ENCODE results near the gene KIF26A. TPM values are rescaled to one million over a fixed set of nuclear protein-coding genes. Genes with fewer than 3 reads are reported as not detected.
A peak's percentile ranks its signal among the peaks of the same experiment; 100 is the strongest.

The KIF26A gene
- total RNA-seq, 4 donors from 2014 or later: 2.1 to 6.1 (median 4.6) TPM

- peak; percentile 60 to 72 for DNase-seq (ENCODE audit: low spot score in 2 of 2)
- H3K4me3 ChIP-seq: no peak overlapping the region
Measured at GRCh38 chr14:104130974-104131651, 7.3 kb upstream of the KIF26A start.

DNA sequence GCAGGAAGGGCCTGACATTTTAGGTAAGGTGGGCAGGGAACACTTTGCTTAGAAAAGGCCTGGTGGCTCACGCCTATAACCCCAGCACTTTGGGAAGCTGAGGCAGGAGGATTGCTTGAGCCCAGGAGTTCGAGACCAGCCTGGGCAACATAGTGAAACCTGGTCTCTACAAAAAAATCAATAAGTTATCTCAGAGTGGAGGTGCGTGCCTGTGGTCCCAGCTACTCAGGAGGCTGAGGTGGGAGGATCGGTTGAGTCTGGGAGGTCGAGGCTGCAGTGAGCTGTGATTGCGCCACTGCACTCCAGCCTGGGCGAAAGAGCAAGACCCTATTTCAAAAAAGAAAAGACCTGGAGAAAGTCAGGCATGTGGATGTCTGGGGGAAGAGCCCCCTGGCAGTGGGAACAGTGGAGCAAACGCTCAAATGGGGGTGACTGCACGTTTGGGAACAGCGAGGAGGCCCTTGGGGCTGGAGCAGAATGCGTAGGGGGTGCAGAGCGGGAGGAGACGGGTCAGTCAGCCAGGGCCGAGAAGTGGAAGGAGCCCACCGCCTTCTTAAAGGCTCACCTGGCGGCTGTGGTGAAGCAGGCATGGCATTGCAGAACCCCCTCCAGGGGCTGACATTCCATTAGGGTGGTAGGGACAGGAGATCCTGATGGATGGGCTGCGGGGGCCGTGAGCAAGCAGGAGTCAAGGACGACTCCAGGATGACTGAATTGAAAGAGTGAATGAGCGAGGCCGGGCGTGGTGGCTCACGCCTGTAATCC is 6.2 kb upstream of the KIF26A start:
- H3K4me1 ChIP-seq: peaks cover 15% of the 10 kb centered on the region
- no peaks in the 10 kb centered on the region for H3K36me3 ChIP-seq
- H3K27ac ChIP-seq: no peak overlapping the region
- peaks cover 9% of the 10 kb centered on the region for H3K9me3 ChIP-seq
- DNase-seq (ENCODE audit: low spot score in 2 of 2): peak; percentile 53 to 56
- peaks cover 50% of the 10 kb centered on the region for H3K27me3 ChIP-seq
- 75% methylated on average over 23 of the region's 23 CpGs for WGBS
- H3K4me3 ChIP-seq: no peak overlapping the region
- no peak for TF ChIP-seq POLR2A (IDR thresholded peaks at IDR 0.05)
- TF ChIP-seq POLR2AphosphoS5 (IDR thresholded peaks at IDR 0.05): no peak
- TF ChIP-seq, protein P1, sequence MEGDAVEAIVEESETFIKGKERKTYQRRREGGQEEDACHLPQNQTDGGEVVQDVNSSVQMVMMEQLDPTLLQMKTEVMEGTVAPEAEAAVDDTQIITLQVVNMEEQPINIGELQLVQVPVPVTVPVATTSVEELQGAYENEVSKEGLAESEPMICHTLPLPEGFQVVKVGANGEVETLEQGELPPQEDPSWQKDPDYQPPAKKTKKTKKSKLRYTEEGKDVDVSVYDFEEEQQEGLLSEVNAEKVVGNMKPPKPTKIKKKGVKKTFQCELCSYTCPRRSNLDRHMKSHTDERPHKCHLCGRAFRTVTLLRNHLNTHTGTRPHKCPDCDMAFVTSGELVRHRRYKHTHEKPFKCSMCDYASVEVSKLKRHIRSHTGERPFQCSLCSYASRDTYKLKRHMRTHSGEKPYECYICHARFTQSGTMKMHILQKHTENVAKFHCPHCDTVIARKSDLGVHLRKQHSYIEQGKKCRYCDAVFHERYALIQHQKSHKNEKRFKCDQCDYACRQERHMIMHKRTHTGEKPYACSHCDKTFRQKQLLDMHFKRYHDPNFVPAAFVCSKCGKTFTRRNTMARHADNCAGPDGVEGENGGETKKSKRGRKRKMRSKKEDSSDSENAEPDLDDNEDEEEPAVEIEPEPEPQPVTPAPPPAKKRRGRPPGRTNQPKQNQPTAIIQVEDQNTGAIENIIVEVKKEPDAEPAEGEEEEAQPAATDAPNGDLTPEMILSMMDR (IDR thresholded peaks at IDR 0.05): no peak
- TF ChIP-seq EP300 (IDR thresholded peaks at IDR 0.05): no peak

More at GRCh38 chr14:104130974-104131651, 7.3 kb upstream of the KIF26A start:
- 0% methylated on average over 3 of the region's 11 CpGs for WGBS
- Histone ChIP-seq H3K27ac (no peak overlapping the region), H3K27me3 (peaks cover 42% of the 10 kb centered on the region), H3K36me3 (no peaks in the 10 kb centered on the region), H3K4me1 (peaks cover 6% of the 10 kb centered on the region), H3K9me3 (peaks cover 15% of the 10 kb centered on the region)
- TF ChIP-seq, protein P1 (IDR thresholded peaks at IDR 0.05): peak; percentile 49 to 54
- TF ChIP-seq POLR2AphosphoS5 (IDR thresholded peaks at IDR 0.05): no peak

GRCh38 chr14:104132981-104133380 is 5.4 kb upstream of the KIF26A start:
- Histone ChIP-seq H3K4me1 (peaks cover 24% of the 10 kb centered on the region), H3K27me3 (peaks cover 58% of the 10 kb centered on the region), H3K9me3 (peaks cover 9% of the 10 kb centered on the region), H3K4me3 (no peak overlapping the region), H3K27ac (no peak overlapping the region), H3K36me3 (no peaks in the 10 kb centered on the region)
- DNase-seq (ENCODE audit: low spot score in 2 of 2): peak in 1 of 2 donors; percentile 48
- TF ChIP-seq EP300 (IDR thresholded peaks at IDR 0.05) (no peak), POLR2A (IDR thresholded peaks at IDR 0.05) (no peak), POLR2AphosphoS5 (IDR thresholded peaks at IDR 0.05) (no peak)
- TF ChIP-seq, protein P1 (IDR thresholded peaks at IDR 0.05): no peak
- WGBS: 17% methylated on average over 3 of the region's 7 CpGs

GRCh38 chr14:104133496-104133895 is 4.9 kb upstream of the KIF26A start:
- 82% methylated on average over 8 of the region's 9 CpGs for WGBS
- Histone ChIP-seq H3K4me3 (no peak overlapping the region), H3K4me1 (peaks cover 29% of the 10 kb centered on the region), H3K36me3 (no peaks in the 10 kb centered on the region), H3K9me3 (peaks cover 9% of the 10 kb centered on the region), H3K27ac (no peak overlapping the region), H3K27me3 (peaks cover 63% of the 10 kb centered on the region)
- peak; percentile 50 to 57 for DNase-seq (ENCODE audit: low spot score in 2 of 2)
- no peak for TF ChIP-seq EP300 (IDR thresholded peaks at IDR 0.05)
- TF ChIP-seq, protein P1 (IDR thresholded peaks at IDR 0.05): no peak
- TF ChIP-seq POLR2AphosphoS5 (IDR thresholded peaks at IDR 0.05): no peak
- TF ChIP-seq POLR2A (IDR thresholded peaks at IDR 0.05): no peak
